Right renal cortex interstitium (tissue), 3 donors: ENCODE data around the gene SLC1A1. TPM values are rescaled to one million over a fixed set of nuclear protein-coding genes. Genes with fewer than 3 reads are reported as not detected.

Experiments
- DNase-seq, 3 donors: peaks; one replicate each; pipeline ENCODE4 v3.0.0-alpha.2; 2013; ENCODE audit warnings: low read depth in 3 of 3, low spot score in 2 of 3
- polyA plus RNA-seq, 3 donors: library from polyadenylated mRNA; unstranded; fragments of 120-200 nt; gene quantifications; one replicate each; pipeline ENCODE4 v1.2.1, GENCODE V29; 2013; ENCODE audit not compliant: insufficient read length in 3 of 3

SLC1A1 gene
- polyA plus RNA-seq, 3 donors = 22.1 to 23.6 (median 22.2) TPM

GRCh38 chr9:4614627-4615026 is 124.4 kb downstream of the SLC1A1 start:
- DNase-seq = no peak

DNA sequence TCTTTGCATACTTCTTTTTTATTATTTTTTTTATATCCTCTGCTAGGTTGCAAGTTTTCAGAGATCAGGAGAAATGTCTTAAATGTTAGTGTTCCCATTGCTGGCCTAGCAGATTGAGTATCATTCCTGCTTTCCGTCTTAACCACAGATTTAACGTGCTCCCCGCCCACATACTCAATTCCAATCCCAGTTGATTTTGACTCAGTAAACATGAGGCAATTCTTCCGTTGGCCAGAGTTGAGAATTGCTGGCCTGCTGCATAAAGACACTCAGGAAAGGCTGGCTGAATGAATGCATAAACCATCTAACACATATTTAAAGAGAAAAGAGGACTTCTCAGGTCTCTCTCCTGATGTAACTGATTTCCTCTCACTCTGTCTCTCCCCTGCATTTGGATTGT is 125.0 kb downstream of the SLC1A1 start:
- no peak for DNase-seq

DNA sequence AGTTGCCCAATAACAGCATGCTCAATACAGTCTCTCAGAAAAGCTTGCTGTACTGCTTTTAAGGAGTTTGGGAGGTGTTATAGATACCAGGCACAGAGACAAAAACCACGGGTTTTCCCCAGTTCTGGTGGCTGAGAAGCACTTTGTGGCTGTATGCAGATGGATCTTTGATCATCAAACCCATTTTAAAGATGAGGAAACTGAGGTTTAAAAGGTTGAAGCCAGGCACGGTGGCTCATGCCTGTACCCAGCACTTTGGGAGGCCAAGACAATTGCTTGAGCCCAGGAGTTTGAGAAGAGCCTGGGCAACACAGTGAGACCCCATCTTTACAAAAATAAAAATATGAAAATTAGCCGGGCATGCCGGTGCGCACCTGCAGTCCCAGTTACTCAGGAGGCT is 125.5 kb downstream of the SLC1A1 start:
- DNase-seq = no peak

GRCh38 chr9:4617752-4618151 is 127.5 kb downstream of the SLC1A1 start:
- no peak for DNase-seq

GRCh38 chr9:4618700-4619099 is 128.4 kb downstream of the SLC1A1 start:
- DNase-seq = no peak

DNA sequence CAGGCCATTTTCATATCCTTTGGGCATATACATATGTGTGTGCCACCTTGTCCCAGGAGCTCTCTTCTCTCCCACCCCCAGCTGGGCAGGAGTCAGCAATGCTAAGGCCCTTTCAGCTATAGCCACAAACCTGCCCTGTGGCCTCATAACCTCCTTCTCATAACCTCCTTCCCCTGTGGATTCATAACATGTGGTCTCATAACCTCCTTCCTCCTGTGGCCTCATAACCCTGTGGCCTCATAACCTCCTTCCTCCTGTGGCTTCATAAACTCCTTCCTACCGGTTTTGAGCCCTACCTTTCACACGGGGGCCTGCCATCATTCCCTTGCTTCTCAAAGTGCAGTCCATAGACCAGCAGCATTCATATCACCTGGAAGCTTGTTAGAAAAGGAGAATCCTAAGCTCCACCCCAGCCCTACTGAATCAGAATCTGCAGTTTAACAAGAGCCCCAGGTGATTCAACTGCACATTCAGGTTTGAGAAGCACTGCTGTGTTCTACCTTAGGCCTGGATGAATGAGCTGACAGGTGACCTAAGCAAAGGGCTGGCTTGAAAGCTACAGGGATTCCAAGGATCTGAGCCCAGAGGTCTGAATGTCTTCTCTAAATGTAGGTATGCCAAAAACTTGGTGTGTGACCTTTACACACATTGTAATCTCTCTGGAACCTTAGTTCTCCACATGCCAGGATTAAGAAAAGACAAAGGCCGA is 129.9 kb downstream of the SLC1A1 start:
- DNase-seq = no peak

GRCh38 chr9:4620881-4621555 is 130.8 kb downstream of the SLC1A1 start:
- no peak for DNase-seq

- DNase-seq = no peak
Measured at GRCh38 chr9:4622016-4622415, 131.7 kb downstream of the SLC1A1 start.

DNA sequence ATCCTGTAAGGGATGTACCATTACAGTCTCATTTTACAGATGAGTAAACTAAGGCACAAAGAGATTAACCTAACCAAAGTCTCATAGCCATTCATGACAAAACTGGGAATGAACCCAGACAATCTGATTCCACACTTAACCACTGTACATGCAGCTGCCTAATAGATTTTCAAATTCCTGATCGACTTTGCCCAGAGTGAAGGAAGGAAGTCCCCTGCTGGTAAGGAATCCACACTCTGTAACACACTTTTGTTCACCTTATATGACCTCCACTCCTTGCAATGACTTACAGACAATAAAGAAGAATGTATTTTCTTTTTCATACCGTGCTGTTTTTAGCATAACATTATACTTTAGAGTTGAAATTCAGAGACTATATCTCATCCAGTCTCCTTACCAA is 140.6 kb downstream of the SLC1A1 start:
- DNase-seq = no peak

Other genes with a start within 250 kb of the SLC1A1 start
- 10 to 100 TPM; 23.4 to 24.1 (median 24.1) TPM for gene GLIS3, start 190.4 kb upstream of the SLC1A1 start, polyA plus RNA-seq
- gene PLPP6, start 171.8 kb downstream of the SLC1A1 start, polyA plus RNA-seq = 10 to 100 TPM; 16.9 to 18.2 (median 17.9) TPM
- gene SPATA6L, start 176.0 kb downstream of the SLC1A1 start, polyA plus RNA-seq = 1 to 10 TPM; 3.0 to 3.5 (median 3.1) TPM
- 10 to 100 TPM; 20.7 to 23.0 (median 20.8) TPM for gene CDC37L1, start 189.1 kb downstream of the SLC1A1 start, polyA plus RNA-seq